ENCODE data around the gene DHX16.
A peak's percentile ranks its signal among the peaks of the same experiment; 100 is the strongest.
"Not testable (repeated sequence)": the region's sequence is repeated elsewhere in the genome, so short reads cannot be mapped to it uniquely, and the experiment has no call there.

DHX16 gene

DNA sequence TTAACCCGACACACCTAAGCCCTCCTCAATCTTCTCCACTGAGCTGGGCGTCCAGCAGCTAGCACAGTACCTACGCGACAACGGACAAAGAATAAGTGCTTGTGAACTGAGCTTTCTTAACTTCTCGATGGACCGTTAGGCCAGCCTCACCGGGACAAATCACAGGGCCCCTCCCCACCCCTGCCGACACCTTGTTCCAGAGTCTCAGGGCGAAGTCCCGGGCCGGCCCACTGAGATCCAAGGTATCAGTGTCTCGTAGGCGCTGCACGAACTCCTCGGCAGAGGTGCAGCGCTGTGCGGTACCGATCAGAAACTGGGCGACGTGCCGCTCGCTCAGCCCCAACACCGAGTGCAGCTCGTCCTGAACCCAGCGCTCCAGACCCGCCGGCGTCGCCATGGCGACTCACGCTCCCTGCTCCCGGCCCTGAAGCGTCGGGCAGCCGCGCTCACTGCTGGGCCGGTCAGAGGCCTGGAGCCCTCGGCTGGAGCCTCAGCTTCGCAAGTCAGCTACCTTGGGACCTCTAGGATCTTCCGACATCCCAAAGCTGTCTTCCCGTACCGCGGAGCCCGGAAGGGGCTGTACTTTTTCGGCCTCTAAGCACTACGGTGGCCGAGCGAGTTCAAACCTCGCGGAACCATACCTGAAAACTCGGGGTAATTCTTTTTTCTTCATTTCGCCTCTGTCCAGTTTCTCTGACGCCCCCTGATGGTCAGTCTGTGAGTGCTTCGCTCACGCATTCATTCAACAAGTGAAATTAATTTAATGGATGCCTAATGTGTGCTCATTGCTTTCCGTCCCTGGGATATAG, at the start of gene DHX16:
Gene DHX16 (minus strand): TSS at position 562 of the 809 bp plus-strand sequence. CDS start 165 bp downstream, at position 397.
- peak; percentile 93 for DNase-seq (ENCODE audit: low spot score)

- not testable (repeated sequence) for DNase-seq (ENCODE audit: low spot score)
Observed at GRCh38 chr6:30722025-30722279, 49.1 kb upstream of the DHX16 start.

DNA sequence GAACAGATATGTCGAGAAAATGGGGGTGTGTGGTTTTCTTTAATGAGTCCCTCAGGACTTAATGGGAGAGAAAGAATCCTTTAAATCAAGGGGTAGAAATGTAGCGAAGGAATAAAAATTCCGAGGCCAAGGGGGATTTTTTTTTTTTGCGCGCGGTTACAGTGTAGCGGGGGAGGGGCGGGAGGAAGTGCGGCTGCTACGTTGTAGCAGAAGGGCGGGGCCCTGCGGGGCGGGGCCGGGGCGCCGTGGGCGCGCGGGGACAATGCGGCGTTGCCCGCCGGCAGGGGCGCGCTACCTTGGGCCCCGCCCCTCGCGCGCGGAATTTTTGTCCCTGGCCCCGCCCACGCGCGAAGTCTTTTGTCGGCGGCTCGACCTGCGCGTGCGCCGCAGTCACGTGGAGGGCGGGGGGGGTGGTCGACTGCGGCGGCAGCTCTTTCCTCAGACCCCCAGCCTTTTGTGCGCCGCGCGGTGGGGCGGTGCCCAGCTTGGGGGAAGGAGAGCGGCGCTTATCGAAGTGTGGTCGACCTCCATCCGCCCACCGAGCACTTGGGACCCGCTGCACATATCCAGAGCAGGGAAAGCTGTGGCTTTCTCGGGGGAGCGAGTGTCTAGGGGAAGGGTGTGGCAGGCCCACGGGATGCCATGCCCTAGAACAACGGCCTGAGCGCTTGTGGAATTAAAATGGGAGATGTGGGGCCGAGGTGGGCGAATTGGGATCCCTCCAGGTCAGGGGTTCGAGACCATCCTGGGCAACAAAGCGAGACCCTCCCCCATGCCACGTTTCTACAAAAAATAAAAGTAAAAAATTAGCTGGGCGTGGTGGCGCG, 48.6 kb upstream of the DHX16 start:
- peak; percentile 74 for DNase-seq (ENCODE audit: low spot score)

- peak; percentile 20 for DNase-seq (ENCODE audit: low spot score)
Observed at GRCh38 chr6:30720738-30721197, 48.0 kb upstream of the DHX16 start.

GRCh38 chr6:30719791-30720737, 47.3 kb upstream of the DHX16 start, which contains the start of gene TUBB:
Gene TUBB (plus strand): TSS chr6:30720352. CDS start chr6:30720507, 155 bp downstream.
- DNase-seq (ENCODE audit: low spot score): peak; percentile 83

DNA sequence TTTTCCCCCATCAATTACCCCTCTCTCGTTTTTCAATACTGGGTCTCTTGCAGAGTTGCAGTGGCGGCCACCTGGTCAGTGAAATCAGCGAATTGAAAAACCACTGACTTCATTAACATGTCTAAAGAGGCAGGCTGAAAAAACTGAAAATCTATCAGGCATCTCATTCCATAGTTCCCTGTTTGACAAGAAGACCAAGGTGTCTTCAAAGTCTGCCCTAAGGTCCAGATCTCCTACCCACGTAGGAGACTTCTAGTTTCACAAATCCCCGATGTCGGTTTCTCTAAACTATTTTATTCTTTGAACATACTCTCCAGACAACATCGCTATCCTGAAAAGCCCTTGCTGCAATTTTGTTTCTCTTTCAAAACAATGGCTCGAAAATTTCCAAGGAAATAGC, 46.5 kb upstream of the DHX16 start:
- no peak for DNase-seq (ENCODE audit: low spot score)

- DNase-seq (ENCODE audit: low spot score): not testable (repeated sequence)
Observed at GRCh38 chr6:30717845-30718720, 45.3 kb upstream of the DHX16 start.

DNA sequence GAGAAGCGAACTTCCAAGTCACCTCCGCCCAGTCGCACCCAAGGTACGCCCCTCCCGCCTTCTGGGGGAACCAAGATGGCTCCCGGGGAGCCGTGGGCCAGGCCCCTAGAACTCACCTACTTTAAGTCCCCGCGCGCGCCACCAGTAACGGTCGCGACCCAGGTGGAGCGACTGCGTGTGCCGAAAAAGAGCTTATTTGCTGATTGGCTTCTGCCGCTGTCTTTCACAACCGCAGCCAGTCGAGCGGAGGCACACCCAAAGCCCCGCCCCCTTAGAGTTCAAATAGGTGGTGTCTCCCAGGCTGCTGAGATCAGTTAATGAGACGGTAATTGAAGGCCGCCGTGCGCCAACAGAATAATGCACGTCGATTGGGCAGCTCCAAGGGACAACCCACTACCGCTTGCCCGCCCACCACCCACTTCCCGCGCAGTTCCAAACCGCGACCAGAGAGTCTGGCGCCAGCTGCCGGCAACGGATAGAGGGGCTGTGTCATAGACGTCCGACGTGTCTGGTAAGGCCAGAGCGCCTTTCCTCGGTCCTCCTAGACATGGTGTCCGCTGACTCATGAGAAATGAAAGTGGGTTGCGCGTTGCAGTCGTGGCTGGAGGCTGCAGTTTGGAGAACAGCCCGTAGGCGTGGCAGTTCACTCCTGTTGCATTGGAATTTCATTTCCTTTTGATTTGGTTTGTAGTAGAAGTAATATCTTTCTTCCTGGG, 44.5 kb upstream of the DHX16 start, which contains the start of gene MDC1:
Gene MDC1 (minus strand): TSS at position 153 of the 716 bp plus-strand sequence. CDS start 2,106 bp downstream, outside the sequence.
- peak; percentile 89 for DNase-seq (ENCODE audit: low spot score)

DNA sequence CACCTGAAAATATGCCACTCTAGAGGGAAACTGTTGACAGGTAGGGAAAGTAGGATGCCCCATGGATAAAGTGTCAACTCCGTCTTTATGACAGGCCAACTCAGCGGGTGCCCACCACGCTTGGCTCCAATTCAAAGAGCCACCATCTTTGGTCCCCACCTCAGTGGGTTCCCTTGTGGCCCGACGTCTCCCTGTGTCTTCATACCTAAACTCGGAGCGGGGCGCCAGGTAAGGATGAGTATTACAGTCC, 44.0 kb upstream of the DHX16 start:
- DNase-seq (ENCODE audit: low spot score): no peak

GRCh38 chr6:30714263-30714662, 41.5 kb upstream of the DHX16 start:
- DNase-seq (ENCODE audit: low spot score): no peak

DNA sequence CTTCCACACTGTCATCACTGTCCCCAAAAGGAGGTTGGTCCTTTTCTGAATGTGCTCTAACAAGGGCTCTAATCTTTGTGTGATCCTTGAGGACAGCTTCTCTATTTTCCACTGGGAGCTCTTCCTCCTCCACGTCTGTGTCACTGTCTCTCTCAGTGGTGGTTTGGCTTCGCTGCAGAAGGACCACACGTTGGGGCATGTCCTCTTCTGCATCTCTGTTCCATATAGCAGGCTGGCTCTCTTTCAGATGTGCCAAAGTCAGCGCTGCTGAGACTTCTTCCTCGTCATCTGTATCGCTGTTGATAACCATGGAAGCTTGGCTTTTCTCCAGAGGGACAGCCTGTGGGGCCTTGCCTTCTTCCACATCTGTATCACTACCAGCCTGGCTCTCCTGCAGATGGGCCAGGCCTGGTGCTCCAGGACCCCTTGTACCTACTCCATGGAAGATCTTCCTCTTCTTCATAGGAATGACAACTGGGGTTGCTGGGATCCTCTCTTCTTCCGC, 39.7 kb upstream of the DHX16 start:
- no peak for DNase-seq (ENCODE audit: low spot score)

GRCh38 chr6:30711758-30712380, 39.1 kb upstream of the DHX16 start:
- DNase-seq (ENCODE audit: low spot score): no peak

DNA sequence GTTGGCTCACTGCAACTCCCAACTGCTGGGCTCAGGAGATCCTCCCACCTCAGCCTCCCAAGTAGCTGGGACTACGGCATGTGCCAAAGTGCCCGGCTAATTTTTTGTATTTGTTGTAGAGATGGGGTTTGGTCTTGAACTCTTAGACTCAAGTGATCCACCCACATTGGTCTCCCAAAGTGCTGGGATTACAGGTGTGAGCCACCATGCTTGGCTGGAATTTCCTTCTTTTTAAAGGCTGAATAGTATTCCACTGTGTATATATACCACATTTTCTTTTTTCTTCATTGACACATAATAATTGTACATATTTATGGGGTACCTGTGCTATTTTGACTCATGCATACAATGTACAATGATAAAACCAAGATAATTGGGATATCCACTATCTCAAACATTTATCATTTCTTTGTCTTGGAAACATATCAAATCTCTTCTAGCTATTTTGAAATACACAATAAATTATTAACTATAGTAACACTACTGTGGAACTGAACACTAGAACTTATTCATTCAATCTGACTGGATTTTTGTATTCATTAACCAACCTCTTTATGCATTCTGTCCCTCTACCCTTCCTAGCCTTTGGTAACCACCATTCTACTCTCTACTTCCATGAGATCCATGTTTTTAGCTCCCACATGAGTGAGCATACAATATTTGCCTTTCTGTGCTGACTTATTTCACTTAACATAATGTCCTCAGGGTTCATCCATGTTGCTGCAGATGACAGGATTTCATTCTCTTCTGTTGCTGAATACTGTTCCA, 36.5 kb upstream of the DHX16 start:
- DNase-seq (ENCODE audit: low spot score): no peak

DNA sequence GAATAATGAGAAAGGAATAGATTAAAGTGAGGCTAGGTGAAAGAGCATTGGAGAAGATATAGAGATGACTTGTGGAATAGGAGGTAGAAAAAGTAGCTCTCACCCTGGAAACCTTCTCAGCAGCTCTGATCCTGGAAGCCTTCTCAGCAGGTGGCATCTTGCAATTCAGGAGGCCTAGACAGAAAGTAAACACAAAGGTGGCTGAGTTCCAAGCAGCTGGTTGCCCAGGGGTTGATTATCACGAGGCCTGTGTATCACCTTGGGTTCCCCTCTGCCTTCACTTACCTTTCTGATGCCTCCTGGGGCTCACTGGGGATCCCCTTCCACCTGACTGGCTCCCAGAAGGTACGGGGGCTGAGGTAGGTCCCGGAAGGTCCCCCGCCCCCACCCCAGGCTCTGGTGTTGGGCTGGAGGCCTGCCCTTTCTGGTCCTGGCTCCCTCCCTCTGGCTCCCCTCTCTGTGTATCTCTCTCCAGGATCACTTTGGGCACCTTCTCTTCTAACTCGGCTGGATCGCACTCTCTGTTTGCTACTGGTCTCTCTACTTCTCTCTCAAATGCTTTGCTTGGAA, 34.6 kb upstream of the DHX16 start:
- no peak for DNase-seq (ENCODE audit: low spot score)

DNA sequence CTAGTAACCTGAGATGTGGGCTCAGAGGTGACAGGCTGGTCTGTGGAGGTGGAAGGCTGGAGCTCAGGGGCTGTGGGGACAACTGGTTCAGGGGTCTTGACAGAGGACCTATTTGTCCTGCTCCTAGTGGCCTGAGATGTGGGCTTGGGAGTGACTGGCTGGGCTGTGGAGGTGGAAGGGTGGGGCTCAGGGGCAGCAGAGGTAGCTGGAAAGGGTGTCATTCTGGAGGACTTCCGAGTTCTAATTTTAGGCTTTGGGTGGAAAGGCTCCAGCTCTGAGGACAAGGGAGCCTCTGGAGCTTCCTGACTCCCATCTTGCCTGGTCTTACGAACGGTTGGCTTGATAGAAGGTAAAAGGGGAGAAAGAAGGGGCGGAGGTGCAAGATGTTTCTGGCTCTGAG, 32.8 kb upstream of the DHX16 start:
- no peak for DNase-seq (ENCODE audit: low spot score)

DNA sequence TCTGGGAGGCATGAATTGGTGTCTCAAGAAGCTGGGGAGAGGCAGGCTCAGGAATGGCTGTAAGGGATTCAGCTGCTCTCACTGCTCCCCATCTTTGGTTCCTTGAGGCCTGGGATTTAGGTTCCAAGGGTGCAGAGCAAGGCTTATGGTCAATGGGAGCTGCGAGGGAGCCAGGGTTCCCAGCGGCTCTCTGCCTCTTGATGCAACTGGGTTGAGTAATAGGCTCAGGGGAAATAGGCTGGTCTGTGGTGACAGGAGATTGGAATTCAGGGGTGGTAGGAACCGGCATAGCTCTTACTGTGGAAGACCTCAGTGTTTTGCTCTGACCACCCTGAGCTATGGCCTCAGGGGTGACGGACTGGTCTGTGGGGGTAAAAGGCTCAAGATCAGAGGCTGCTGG, 31.0 kb upstream of the DHX16 start:
- no peak for DNase-seq (ENCODE audit: low spot score)

- no peak for DNase-seq (ENCODE audit: low spot score)
Observed at GRCh38 chr6:30703011-30703410, 30.2 kb upstream of the DHX16 start.

DNA sequence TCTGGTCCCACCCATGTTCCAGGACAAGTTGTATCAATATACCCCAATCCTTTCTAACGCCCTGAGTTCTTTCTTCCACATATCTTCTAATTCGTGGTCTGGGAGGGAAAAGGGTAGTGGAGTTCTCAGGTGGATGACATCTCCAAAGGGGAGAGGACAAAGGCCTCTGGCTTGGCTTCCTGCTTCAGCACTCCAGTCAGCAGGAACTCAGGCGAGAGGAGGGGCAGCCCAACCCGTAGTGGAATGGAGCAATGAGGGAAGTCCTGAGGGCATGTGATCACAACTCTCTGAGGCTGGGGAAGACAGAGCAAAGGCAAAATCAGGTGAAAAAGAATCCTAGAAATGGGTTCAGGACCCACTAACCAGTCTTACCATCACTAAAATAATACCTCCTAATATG, 27.5 kb upstream of the DHX16 start:
- no peak for DNase-seq (ENCODE audit: low spot score)

DNA sequence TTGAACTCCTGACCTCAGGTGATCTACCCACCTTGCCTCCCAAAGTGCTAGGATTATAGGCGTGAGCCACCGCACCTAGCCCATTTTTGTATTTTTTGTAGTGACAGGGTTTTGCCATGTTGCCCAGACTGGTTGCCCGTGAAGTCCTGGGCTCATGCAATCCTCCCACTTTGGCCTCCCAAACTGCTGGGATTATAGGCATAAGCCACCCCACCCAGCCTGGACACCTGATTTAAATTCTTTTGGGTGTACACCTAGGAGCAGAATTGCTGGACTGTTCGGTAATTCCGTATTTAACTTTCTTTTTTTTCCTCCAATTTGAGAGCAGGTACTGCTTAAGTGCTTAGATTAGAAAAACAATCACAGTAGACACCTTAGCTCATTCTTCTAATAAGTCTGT, 23.6 kb upstream of the DHX16 start:
- no peak for DNase-seq (ENCODE audit: low spot score)

Data from iPS-NIHi11 (cell line).